ENCODE results near the gene CYB5R3.
"Not testable (repeated sequence)": the region's sequence is repeated elsewhere in the genome, so short reads cannot be mapped to it uniquely, and the experiment has no call there.

The CYB5R3 gene

DNA sequence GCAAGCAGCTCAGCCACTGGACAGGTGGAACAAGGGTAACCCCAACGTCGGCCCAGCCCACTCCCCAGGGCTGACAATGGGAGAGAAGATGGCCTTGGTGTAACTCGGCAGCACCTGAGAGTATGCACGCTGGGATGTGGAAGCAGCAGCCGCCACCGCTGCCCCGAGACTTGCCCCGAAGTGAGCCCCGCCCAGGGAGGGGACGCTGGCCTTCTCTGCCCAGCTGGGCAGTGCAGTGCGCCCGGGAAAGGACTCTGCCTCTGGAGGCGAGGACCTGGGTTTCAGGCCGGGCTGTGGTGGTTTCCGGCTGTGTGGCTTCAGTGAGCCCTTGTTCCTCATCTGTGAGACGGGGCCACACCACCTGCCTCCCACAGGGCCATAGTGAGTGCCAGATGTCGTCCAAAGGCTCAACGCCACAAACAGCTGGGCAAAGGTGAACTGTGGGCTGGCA is 25.9 kb downstream of the CYB5R3 start:
- DNase-seq (ENCODE audit: low spot score): no peak

DNA sequence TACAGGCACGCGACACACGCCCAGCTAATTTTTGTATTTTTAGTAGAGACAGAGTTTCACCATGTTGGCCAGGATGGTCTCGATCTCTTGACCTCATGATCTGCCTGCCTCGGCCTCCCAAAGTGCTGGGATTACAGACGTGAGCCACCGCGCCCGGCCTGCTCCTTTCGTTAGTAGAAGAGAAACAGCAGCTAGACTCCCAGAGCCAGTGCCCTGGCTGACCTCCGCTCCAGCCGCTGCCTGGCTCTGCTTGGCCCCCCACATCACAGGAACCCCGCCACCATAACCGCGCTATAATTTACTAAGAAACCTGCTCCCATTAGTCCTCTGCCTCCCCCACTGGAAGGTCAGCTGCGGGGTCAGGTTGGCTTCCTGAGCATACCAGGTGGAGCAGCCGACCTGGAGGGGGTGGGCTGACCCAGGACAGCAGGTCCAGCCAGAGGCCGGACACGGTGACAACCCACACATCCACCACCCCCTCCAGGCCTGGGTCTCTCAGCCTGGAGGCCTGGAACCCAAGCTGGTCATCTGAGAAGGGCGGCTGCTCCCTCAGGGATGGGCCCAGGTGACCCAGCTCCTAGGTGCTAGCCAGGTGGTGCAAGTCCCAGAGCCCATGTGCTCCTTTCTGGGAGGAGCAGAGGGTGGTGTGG is 27.0 kb downstream of the CYB5R3 start:
- no peak for DNase-seq (ENCODE audit: low spot score)

DNA sequence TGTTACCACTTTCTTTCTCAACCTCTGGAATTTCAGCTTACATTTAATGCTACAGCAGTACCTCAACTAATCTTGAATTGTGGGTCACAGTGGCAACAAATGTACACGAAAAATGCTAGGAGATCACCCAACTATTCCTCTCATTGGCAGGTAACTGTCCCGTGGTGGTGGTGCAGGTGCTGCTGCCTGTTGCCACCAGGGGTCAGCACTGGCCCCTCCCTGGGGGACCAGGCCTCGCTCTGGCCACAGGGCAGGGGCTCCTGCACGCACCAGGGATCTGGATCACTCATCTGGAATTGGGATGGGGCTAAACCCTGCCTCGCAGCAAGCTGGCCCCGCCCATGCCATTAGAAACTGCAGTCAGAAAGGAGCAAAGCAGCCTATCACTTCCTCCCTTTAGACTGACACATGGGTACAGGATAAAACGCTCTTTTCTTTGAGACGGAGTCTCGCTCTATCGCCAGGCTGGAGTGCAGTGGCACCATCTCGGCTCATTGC is 27.6 kb downstream of the CYB5R3 start:
- DNase-seq (ENCODE audit: low spot score): no peak

DNA sequence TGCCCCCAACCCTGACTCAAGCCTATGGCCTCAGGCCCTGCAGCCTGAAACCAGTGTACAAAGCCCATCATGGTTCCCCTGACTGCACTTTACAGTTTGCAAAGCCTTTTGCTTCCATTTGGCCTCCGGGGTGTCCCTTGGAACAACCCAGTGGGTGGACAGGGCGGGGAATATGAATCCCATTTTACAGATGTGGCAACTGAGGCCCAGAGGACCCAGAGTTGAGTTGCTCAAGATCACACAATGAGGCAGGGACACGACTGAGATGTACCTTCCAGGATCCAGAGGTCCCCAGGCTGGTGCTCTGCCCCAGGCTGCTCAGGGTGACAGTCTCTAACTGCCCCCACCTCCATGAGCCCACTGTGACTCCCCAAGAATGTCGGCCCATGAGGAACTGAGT is 29.1 kb downstream of the CYB5R3 start:
- no peak for DNase-seq (ENCODE audit: low spot score)

DNA sequence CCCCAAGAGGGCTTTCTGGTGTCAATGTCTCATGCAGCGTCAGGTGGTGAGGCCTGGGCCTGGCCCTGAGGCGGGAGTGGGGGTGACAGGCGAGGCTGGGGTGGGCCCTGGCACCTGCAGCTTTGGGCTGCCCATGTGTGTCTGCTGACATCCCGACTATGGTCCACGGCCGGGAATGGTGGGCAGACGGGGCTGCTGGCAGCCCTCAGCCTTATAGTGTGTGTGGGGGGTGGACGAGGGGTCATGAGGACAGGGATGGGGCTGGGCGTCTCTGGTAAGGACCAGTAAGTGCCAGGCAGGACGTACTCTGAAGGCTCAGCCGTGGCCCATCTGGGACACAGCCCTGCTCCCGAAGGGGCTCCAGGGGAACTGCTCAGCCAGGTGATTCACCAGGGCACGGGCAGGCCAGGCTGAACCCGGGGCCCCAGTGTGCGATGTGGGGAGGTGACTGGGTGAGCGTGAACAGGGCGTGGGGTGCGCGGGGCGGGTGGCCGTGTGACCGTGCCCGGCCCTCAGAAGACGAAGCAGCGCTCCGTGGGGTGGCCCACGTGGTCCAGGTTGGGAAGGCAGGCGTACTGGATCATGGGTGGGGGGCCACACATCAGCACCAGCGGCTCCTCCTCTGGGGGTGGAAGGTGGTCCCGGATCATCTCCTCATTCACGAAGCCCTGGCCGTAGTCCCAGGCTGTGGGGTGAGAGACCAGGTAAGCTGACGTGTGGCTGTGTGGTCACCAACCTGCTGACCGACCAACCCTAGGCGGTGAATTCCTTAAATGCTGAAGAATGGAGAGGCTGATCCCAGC is 29.7 kb downstream of the CYB5R3 start:
- no peak for DNase-seq (ENCODE audit: low spot score)

DNA sequence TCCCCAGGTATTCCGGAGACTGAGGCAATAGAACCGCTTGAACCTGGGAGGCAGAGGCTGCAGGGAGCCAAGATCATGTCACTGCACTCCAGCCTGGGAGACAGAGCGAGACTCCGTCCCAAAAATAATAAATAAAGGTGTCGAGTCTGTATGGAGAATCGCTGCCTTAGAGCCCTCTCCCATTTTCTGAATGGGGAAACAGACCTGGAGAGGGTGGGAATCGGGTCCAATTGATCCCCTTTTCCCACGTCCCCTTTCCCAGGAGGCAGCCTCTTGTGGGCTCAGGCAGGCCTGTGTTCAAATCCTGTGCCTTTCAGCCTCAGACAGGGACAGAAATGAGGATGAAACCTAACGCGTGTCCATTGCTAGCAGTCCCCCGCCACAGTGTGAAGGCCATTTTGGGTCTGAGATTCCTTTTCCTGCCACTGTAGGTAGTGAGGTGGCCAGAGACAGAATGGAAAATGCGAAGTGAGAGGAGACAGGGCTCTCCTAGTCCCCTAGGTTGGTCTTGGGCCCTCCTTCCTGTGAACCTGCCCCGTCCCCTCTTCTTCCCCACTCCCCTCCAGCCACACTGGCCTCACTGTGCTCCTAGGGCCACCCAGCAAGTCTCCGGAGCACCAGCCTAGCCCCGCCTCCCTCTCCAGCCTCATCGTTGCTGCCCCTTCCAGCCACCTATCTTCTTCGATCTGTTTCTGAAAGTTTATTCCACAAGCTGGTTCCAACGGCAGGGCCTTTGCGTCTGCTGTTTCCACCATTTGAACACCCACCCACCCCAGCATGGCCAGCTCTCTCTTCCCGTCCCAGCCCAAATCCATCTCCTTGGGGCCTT is 31.8 kb downstream of the CYB5R3 start:
- DNase-seq (ENCODE audit: low spot score): no peak

DNA sequence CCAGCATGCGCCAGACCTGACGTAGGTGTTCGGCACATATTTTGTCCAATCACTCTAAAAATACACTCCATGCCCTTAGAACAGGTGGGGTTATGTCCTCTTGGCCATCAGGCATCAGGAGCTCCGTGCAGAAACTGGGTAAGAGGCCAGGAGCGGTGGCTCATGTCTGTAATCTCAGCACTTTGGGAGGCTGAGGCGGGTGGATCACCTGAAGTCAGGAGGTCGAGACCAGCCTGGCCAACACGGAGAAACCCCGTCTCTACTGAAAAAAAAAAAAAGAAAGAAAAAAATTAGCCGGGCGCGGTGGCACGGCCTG is 33.4 kb downstream of the CYB5R3 start:
- DNase-seq (ENCODE audit: low spot score): not testable (repeated sequence)

DNA sequence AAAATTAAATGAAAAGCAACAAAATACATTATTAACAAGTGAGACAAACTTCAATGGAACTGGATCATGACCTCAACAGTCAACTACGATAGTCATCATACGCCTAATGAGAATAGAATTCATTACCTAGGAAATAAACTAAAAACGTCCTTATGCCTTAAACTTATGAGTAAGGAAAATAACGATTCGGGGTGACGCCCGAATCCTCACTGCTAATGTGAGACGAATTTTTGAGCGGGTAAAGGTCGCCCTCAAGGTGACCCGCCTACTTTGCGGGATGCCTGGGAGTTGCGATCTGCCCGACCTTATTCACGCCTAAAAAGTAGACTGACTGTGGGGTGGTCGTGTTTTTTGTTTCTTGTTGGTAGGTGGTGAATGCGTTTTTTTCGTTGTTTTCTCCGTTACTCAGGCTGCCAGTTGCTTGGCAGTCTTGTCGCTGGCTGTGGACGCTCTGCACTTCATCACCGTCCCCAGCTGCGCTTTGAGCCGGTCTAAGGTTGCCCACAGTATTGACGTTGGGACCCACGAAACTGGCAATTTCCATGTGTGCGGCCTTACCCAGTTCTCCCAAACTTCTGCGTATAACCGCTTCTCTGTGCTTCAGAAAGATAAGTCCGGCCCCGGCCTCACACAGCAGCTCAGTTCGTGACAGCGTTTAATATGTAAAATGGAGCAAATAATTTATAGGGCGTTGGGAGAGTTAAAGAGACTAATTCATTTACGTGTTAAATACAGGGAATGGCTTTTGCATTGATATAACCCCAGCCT is 33.9 kb downstream of the CYB5R3 start:
- DNase-seq (ENCODE audit: low spot score): peak; percentile 95

DNA sequence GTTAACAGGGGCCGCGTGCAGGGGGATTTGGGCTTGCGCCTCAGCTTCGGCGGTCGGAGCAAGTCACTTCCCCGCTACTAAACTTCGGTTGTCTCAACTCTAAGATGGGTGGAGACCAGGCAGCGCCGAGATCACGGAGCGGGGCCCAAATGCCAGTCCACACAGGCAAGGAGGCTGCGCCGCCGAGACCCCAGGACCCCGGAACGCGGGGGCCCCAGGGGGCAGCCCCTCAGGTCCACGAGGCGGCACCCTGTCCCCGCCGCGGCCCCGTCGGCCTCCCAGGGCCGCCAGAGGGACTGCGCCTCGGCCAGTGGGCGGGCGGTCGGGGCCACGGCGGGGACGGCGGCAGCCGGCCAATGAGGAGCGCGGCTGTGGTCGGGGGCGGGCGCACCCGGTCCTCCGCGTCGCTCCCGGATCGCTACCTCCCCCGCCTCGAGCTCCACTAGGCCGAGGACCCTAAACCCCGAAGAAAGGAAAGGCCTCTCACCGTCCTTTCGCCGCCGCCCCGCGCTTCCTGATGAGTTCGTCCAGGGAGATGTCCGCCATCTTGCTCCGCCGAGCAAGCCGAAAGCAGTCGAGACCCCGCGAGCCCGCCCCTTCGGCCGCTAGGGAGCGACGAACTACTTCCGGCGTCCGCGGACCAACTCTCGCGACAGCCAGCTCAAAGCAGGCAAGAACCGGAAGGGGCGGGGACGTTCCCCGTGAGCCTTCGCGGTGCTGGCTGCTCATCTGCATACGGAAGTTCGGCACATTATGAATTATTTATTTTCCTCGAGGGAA is 34.7 kb downstream of the CYB5R3 start, which contains the start of gene POLDIP3:
TSS of gene POLDIP3 (minus strand) at position 572 of the 780 bp plus-strand sequence. CDS start at position 546, 26 bp downstream.
- DNase-seq (ENCODE audit: low spot score): peak; percentile 98

DNA sequence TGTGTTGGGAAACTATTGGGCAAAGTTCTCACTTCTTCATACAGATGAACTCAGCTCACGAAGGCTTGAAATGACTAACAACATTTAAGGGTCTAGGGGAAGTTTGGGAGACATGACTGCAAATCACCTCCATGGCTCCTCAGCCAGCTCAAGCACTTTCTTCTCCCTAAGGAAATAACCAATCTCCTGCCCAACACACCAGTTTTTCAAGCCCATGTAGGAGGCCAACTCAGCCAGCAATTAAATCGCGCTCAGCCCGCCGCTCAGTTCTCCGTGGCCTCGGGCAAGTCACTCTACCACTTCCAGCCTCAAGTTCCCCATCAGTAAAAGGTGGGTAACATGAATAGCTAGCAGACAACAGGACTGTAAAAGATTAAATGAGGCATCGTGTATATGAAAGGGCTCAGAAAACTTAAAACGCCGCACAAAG is 35.3 kb downstream of the CYB5R3 start:
- DNase-seq (ENCODE audit: low spot score): no peak

DNA sequence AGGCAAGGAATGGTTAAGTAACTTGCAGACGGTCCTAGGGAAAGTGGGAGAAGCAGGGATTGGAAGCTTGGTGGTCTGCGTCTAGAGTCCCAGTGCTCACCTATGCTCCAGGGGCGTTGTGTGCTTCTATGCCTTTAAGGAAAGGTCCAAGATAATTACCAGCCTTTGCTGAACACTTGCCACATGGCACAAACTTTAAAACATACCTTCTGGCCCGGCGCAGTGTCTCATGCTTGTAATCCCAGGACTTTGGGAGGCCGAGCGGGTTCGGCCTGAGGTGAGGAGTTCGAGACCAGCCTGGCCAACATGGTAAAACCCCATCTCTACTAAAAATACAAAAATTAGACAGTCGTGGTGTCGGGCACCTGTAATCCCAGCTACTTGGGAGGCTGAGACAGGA is 36.9 kb downstream of the CYB5R3 start:
- no peak for DNase-seq (ENCODE audit: low spot score)

DNA sequence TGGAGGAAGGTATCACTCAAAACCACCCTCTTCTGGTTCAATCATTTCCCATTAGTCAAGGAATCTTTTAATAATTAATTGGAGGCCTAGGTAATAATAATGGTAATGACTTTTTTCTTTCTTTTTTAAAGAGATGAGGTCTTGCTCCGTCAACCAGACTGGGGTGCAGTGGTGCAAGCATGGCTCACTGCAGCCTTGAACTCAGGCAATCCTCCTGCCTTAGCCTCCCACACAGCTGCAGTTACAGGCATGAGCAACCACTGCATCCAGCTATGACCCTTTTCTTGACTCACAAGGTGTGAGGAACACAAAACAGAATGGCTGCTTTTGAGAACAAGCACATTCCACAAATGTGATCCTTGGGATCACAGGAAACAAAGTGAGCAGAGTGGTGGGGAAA is 38.1 kb downstream of the CYB5R3 start:
- no peak for DNase-seq (ENCODE audit: low spot score)

DNA sequence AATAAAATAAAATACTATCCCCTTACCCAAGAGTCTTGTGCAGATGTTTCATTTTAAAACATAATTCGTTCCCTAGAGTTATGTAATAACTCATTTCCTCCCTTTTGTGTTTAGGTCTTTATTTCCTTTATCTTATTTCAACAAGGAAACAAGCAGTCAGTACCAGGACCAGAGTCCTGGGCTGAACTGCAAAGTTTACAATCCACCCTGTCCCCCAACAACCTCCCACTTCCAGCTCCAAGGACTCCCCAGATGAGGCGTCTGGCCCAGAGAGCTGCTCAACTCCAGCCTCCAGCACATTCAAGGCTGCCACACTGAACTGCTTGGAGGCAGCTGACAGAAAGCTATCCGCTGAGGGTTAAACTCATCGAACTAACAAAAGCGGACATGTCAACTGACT is 39.0 kb downstream of the CYB5R3 start:
- DNase-seq (ENCODE audit: low spot score): no peak

DNA sequence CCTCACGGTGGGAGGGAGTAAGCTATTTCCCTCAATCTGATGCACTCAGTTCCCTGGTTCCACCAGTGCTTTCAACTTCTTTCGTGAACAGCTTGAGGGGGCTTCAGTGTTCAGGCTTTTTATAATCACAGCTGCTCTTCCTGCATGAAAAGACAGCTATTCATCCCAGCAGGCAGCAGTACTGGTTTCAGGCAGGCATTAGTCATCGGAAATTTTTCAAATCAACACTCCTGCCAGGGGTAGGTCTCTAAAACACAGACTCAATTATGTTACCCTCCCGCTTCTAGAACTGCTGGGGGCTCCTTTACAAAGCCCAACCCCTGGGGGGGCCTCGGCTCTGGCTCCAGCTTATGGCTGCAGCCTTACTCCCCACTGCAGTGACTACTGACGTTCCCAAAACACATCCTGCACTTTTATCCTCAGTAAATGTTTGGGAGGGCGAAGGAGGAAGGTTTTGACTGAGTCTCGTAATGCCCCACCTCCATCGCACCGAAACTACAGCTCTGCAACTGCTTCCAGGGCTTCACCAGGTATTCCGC is 40.3 kb downstream of the CYB5R3 start:
- DNase-seq (ENCODE audit: low spot score): peak; percentile 85

DNA sequence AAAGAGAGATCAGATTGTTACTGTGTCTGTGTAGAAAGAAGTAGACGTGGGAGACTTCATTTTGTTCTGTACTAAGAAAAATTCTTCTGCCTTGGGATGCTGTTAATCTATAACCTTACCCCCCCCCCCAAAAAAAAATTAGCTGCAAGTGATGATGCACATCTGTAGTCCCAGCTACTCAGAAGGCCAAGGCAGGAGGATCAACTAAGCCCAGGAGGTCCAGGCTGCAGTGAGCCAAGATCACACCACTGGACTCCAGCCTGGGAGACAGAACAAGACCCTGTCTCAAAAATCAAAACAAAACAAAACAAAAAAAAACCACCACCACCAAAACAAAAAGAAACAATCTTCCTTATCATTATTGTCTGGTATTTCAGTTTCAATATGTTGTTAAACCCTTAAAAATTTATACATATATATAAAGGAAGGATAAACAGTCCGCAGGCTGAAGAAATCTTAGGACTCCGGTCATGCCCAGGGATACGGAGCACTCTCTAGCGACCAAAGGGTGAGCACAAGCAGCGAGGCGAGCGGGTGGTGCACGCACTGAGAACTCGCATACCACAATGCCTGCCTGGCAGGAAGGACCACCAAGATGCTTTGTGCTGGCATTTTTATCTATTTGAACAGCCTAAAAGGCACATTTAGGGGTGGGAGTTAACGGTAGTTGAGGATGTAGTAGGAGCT is 40.9 kb downstream of the CYB5R3 start:
- DNase-seq (ENCODE audit: low spot score): peak; percentile 56

DNA sequence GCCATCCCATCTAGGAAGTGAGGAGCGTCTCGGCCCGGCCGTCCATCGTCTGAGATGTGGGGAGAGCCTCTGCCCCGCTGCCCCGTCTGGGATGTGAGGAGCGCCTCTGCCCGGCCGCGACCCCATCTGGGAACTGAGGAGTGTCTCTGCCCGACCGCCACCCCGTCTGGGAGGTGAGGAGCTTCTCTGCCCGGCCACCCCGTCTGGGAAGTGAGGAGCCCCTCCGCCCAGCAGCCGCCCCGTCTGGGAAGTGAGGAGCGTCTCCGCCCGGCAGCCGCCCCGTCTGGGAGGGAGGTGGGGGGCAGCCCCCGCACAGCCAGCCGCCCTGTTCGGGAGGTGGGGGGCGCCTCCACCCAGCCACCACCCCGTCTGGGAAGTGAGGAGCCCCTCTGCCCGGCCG is 41.6 kb downstream of the CYB5R3 start:
- DNase-seq (ENCODE audit: low spot score): not testable (repeated sequence)

DNA sequence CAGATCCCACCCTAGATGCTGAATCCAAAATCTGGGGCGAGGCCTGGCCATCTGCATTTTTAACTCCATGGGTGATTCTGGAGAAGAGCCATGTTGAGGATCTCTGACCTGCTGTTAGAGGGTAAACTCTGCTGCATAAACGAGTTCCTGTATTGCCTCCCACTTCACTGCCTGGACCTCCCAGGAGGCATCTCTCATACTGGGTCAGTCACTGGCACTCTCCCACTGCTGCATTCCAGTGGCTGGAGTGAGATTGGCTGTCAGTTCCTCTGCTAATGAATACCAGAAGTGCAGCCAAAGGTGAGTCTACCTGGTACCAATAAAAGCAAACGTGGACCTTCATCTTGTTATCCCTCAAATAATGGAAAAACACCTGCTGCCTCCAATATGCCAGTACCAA is 44.8 kb downstream of the CYB5R3 start:
- DNase-seq (ENCODE audit: low spot score): no peak

DNA sequence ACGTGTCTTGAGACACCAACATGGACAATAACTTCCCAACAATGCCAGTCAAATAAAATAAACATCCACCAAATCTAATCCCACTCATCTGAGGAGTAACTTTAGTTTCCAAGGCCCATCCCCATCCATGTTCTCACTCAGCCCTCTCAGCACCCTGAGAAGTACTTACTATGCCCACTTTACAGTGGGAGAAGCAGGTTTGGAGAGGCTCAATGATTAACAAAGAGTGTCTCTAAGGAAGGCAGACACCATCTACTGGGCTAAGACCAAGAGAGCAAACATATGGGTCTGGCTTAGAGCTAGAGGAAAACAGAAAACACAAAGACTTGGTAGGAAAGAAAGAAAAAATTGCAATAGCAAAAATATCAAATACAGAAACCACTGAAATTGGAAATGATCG is 45.8 kb downstream of the CYB5R3 start:
- DNase-seq (ENCODE audit: low spot score): no peak

DNA sequence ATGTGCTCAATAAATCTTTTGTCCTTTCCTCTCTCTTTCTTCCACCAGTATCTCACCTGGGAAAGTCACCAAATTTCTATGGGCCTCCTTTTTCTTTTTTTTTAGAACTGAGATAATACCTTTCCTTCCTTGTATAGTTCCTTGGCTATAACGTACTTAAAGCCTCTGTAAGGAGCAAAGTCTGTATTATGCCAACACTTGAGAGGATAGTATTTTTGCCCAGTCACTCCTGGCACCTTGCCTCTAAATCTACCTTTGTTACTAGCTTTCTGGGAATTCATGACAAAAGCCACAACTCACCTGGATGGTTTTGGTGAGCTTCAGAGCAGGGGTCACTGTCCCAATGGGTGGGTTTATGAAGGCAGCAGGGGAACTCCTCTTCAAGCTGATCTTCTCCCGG is 46.7 kb downstream of the CYB5R3 start:
- DNase-seq (ENCODE audit: low spot score): no peak

DNA sequence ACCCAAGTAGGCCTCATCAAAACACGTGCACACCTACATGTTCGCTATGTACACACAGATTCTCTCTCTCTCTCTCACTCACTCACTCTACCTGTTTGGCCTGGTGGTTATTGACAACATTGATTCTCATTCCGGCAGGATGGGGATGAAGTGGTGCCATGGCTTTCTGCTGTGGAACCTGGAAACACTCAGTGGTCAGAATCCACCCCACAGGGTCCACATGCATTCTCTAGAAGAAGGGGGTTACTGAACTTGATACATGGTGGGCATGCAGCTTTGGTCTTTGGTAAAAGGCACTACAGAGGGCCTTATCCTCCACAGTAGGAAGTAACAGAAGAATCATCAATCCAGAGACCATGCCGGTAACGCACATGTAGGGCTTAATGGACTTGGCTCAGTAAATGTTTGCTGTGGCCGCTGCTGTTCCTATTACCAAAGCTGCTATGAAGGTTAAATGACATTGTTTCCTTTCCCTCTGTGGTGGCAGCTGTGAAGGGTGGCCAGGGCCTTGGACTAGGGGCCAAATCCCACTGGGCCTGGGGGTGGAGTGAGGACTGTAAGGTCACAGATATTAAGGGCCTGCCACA is 47.2 kb downstream of the CYB5R3 start:
- DNase-seq (ENCODE audit: low spot score): no peak
